GM23248 (cell line): ENCODE measurements around the gene S100A1. TPM values are rescaled to one million over a fixed set of nuclear protein-coding genes. Genes with fewer than 3 reads are reported as not detected.
"Not testable (repeated sequence)": the region's sequence is repeated elsewhere in the genome, so short reads cannot be mapped to it uniquely, and the experiment has no call there.

Source experiments
- DNase-seq: peaks from one replicate; pipeline ENCODE4 v3.0.0-alpha.2; 2015
- H2AFZ ChIP-seq: fragments of 200-600 bp; sonication (generic); 2 replicates; pipeline ENCODE4 v1.6.1; 2016; ENCODE audit warnings: antibody characterized with exemption
- H3F3A ChIP-seq: fragments of 200-600 bp; sonication (generic); 2 replicates; pipeline ENCODE4 v1.6.1; 2016; ENCODE audit warnings: mild to moderate bottlenecking, antibody characterized with exemption, mixed run types; ENCODE audit not compliant: insufficient read depth
- H3K27ac ChIP-seq: fragments of 200-600 bp; sonication (generic); 2 replicates; pipeline ENCODE4 v1.5.1; 2016; ENCODE audit warnings: mild to moderate bottlenecking
- H3K27me3 ChIP-seq: fragments of 200-600 bp; sonication (generic); replicated peaks from 2 replicates; pipeline ENCODE4 v1.6.1; 2016; ENCODE audit warnings: mild to moderate bottlenecking; ENCODE audit not compliant: insufficient read depth
- H3K36me3 ChIP-seq: fragments of 200-600 bp; sonication (generic); 2 replicates; pipeline ENCODE4 v1.6.1; 2016; ENCODE audit warnings: low read depth, mild to moderate bottlenecking
- H3K4me1 ChIP-seq: fragments of 200-600 bp; sonication (generic); 2 replicates; pipeline ENCODE4 v1.6.1; 2016; ENCODE audit warnings: mild to moderate bottlenecking; ENCODE audit not compliant: insufficient read depth
- H3K4me2 ChIP-seq: fragments of 200-600 bp; sonication (generic); one replicate; pipeline ENCODE4 v1.6.1; 2016; ENCODE audit warnings: mild to moderate bottlenecking; ENCODE audit not compliant: unreplicated experiment
- H3K4me3 ChIP-seq: fragments of 200-600 bp; sonication (generic); 2 replicates; pipeline ENCODE4 v1.5.1; 2016; ENCODE audit warnings: mild to moderate bottlenecking
- H3K79me2 ChIP-seq: fragments of 200-600 bp; sonication (generic); 2 replicates; pipeline ENCODE4 v1.6.1; 2016; ENCODE audit warnings: mild to moderate bottlenecking; ENCODE audit not compliant: insufficient read depth
- H3K9ac ChIP-seq: fragments of 200-600 bp; sonication (generic); 2 replicates; pipeline ENCODE4 v1.6.1; 2016; ENCODE audit warnings: mild to moderate bottlenecking
- H3K9me2 ChIP-seq: fragments of 200-600 bp; sonication (generic); 2 replicates; pipeline ENCODE4 v1.6.1; 2016; ENCODE audit warnings: mixed run types, mild to moderate bottlenecking, moderate library complexity; ENCODE audit not compliant: insufficient read depth
- H3K9me3 ChIP-seq: fragments of 200-600 bp; sonication (generic); one replicate; pipeline ENCODE4 v1.6.1; 2017; ENCODE audit warnings: low read depth
- H4K20me1 ChIP-seq: fragments of 200-600 bp; sonication (generic); 2 replicates; pipeline ENCODE4 v1.6.0; 2016; ENCODE audit not compliant: insufficient read depth
- EZH2 ChIP-seq: fragments of 200-600 bp; sonication (generic); IDR thresholded peaks from 2 replicates; pipeline ENCODE4 v1.6.1; 2018; ENCODE audit warnings: antibody characterized with exemption, mild to moderate bottlenecking; ENCODE audit not compliant: insufficient read depth, poor library complexity, severe bottlenecking
- EZH2phosphoT487 ChIP-seq: fragments of 200-600 bp; sonication (generic); IDR thresholded peaks from 2 replicates; pipeline ENCODE4 v1.6.1; 2018; ENCODE audit warnings: antibody characterized with exemption, moderate library complexity, mild to moderate bottlenecking, low read depth; ENCODE audit not compliant: insufficient read depth
- WGBS, 2 experiments: methylation state at CpG; one replicate each; pipeline ENCODE4 v1.1.6; 2015 to 2017; ENCODE audit warnings: low lambda C conversion rate in 2 of 2, low coverage in 1 of 2; ENCODE audit errors: missing lambda C conversion rate in 2 of 2; 5-methylcytosine and 5-hydroxymethylcytosine counted together
- in situ Hi-C: fragments of 300-500 bp; cut with MboI; formaldehyde crosslinking; loops from 2 replicates; pipeline ENCODE4 v1.15.0; 2020
- polyA plus RNA-seq: library from polyadenylated mRNA; unstranded; fragments of >200 nt; fragmentation: Nextera tagmentation; extraction: Ambion mirVana; gene quantifications from 2 replicates; pipeline ENCODE4 v1.2.1, GENCODE V29; 2016
- total RNA-seq: library from RNA; depleted of rRNA; stranded (reverse); fragments of >200 nt; shearing (Covaris generic); gene quantifications from 2 replicates; pipeline ENCODE4 v1.2.3, GENCODE V29; 2014

S100A1 gene
- total and polyA plus RNA-seq, 2 experiments from 2014 or later = 0.30 TPM; not detected in 1

DNA sequence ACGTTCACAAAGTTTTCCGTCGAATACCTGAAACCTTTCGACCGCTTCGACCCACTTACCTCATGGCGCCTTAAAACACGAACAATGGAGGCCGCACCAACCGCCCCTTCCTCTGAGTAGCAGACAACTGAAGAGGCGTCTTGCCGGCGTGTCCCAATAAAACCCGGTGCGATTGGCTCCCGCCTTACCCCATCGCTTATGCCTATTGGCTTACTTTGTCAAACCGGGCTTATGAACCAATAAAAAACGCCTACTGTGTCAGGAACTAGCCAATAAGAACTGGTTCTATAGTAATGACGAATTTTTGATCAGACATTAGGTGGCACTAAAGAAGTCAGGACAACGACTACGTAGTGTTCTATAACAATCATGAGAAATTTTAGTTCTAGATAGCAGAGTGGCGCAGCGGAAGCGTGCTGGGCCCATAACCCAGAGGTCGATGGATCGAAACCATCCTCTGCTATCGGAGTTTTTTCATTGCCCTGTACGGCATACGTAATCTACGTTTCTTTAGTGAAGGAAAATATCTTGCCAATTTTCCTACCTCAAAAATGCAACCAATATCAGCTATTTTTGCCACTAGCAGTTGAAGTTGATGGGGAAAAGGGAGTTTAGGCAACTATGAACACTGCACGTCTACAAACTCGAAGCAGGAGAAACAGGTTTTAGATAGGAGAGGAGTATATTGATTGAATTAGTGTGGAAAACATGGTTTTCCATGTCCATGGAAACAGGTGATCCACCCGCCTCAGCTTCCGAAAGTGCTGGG is 42.8 kb downstream of the S100A1 start, which contains the start of gene ILF2:
Gene ILF2, minus strand, starts transcription at position 135 of the 769 bp plus-strand sequence. Its CDS starts 71 bp downstream, at position 64.
- Histone ChIP-seq H3K27ac (peak within 1 kb of the TSS; percentile 88), H3K27me3 (no peaks in the 10 kb centered on the region), H3K9me3 (no peaks in the 10 kb centered on the region), H3F3A (peaks cover 49% of the 10 kb centered on the region), H2AFZ (peak within 1 kb of the TSS; percentile 83), H3K79me2 (peaks cover 48% of the 10 kb centered on the region), H3K4me1 (peaks cover 9% of the 10 kb centered on the region), H4K20me1 (no peaks in the 10 kb centered on the region), H3K4me2 (peak within 1 kb of the TSS; percentile 95), H3K9me2 (no peaks in the 10 kb centered on the region), H3K36me3 (peaks cover 38% of the 10 kb centered on the region), H3K9ac (peak within 1 kb of the TSS; percentile 97), H3K4me3 (peak within 1 kb of the TSS; percentile 97)
- DNase-seq = peak; percentile 98
- TF ChIP-seq EZH2 (no peak), EZH2phosphoT487 (no peak)
- WGBS, 2 experiments = 1% methylated on average over 35 of the region's 35 CpGs
- in situ Hi-C loops = no loop called here

DNA sequence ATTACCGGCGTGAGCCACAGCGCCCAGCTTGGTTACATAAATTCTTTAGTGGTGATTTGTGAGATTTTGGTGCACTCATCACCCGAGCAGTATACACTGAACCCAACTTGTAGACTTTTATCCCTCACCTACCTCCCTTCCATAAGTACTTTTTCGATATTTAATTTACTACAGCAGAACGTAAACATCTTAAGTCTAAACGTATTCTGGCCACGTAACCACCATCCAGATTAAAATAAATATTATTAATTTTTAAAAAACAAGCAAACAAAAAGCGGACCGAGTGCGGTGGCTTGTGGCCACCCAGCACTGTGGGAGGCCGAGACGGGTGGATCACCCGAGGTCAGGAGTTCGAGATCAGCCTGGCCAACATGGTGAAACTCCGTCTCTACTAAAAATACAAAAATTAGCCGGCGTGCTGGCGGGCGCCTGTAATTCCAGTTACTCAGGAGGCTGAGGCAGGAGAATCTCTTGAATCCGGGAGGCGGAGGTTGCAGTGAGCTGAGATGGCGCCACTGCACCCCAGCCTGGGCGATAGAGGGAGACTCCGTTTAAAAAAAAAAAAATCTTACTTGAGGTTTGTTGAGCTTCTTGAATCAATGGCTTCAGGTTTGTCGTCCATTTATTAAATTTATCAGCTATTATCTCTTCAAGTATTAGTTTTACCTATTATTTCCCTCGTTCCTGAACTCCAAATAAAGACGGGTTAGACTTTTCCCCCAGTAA is 43.6 kb downstream of the S100A1 start:
- H3K4me1 ChIP-seq, in situ Hi-C loops, H3K9me3 ChIP-seq, H3K27me3 ChIP-seq, H4K20me1 ChIP-seq, H3K9me2 ChIP-seq: not testable (repeated sequence)
- H2AFZ ChIP-seq = peak overlapping the region; percentile 83
- DNase-seq = peak; percentile 83
- H3K79me2 ChIP-seq = peaks cover 40% of the 10 kb centered on the region
- H3K4me3 ChIP-seq = peak overlapping the region; percentile 71
- peaks cover 42% of the 10 kb centered on the region for H3F3A ChIP-seq
- H3K9ac ChIP-seq = peak overlapping the region; percentile 77
- peak overlapping the region; percentile 88 for H3K27ac ChIP-seq
- H3K36me3 ChIP-seq = peaks cover 30% of the 10 kb centered on the region
- 9 to 10% methylated on average over 28 of the region's 28 CpGs for WGBS, 2 experiments
- H3K4me2 ChIP-seq = peak overlapping the region; percentile 77

DNA sequence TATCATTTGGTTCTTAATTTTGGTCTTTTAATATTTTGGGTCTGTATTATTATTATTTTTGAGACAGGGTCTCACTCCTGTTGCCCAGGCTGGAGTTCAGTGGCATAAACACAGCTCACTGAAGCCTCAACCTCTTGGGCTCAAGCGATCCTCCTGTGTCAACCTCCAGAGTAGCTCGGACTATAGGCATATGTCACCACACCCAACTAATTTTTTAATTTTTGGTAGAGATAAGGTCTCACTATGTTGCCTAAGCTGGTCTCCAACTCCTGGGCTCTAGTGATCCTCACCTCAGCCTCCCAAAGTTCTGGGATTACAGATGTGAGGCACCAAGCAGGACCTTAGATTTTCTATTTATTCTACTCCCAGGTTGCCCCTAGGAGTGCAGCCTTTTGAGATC is 45.3 kb downstream of the S100A1 start:
- Histone ChIP-seq H3K4me3 (no peak overlapping the region), H3K79me2 (peaks cover 23% of the 10 kb centered on the region), H3F3A (peaks cover 27% of the 10 kb centered on the region; the same call in 1 of the 2 replicates), H2AFZ (no peak overlapping the region), H3K4me2 (no peak overlapping the region), H3K9me3 (no peaks in the 10 kb centered on the region), H3K36me3 (peaks cover 13% of the 10 kb centered on the region), H3K4me1 (peaks cover 9% of the 10 kb centered on the region), H3K27ac (no peak overlapping the region), H3K9me2 (no peaks in the 10 kb centered on the region), H3K27me3 (no peaks in the 10 kb centered on the region), H3K9ac (no peak overlapping the region), H4K20me1 (no peaks in the 10 kb centered on the region)
- in situ Hi-C loops = no loop called here
- no peak for TF ChIP-seq EZH2phosphoT487
- TF ChIP-seq EZH2 = no peak
- WGBS, 2 experiments = 97% methylated on average over 2 of the region's 2 CpGs
- DNase-seq = no peak

DNA sequence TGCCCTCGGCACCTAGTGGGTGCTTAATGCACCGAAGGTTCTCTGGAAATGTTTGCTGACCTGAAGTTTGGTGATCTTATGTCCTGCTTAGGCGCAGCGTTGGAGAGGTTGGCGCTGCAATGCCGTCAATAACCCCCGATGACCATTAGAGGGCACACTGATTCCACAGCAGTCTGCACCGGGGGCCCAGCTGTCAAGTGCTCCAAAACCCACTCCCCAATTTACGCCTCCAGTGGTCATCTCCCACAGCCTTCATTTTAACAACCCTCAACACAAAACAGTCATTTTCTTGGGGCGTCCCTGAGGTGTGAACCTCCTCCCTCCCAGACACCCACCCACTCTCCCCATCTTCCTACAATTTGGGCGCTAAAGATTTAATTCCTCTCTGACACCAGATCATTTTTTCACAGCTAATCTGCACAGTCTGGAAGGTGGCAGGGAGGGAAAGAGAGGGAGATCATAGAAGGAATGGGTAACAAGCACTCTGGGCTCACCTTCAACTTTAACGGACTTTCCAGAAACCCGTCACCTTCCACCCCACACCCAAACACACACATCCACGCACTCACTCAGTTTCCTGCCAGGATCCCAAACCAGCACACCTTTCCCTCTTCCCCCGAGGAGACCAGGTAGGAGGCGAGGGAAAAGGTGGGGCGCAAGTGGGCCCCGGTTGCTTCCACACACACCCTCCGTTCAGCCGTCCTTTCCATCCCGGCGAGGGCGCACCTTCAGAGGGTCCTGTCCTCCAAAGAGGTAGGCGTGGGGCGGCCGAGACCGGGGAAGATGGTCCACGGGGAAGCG is 49.7 kb downstream of the S100A1 start:
- H3K9me2 ChIP-seq = no peaks in the 10 kb centered on the region
- H3K9ac ChIP-seq = no peak overlapping the region
- peak; percentile 69 for DNase-seq
- H3K79me2 ChIP-seq = no peaks in the 10 kb centered on the region
- TF ChIP-seq EZH2 (peak; percentile 50), EZH2phosphoT487 (no peak)
- H3F3A ChIP-seq = 0 out of 2 replicates have a peak, but pooled peaks cover 7% of the 10 kb centered on the region
- H4K20me1 ChIP-seq = no peaks in the 10 kb centered on the region
- no peaks in the 10 kb centered on the region for H3K4me1 ChIP-seq
- H3K9me3 ChIP-seq = no peaks in the 10 kb centered on the region
- peaks cover 7% of the 10 kb centered on the region; the same call in 1 of the 2 replicates for H3K27me3 ChIP-seq
- peak overlapping the region; percentile 56 for H3K4me2 ChIP-seq
- H3K36me3 ChIP-seq = no peaks in the 10 kb centered on the region
- peak overlapping the region; percentile 77 for H2AFZ ChIP-seq
- in situ Hi-C loops = loop anchor here (5.0 kb wide), 1 partner anchor 309 kb away; the partner anchor contains the start of gene RAB13
- 2 to 5% methylated on average over 27 to 29 of the region's 29 CpGs for WGBS, 2 experiments
- H3K4me3 ChIP-seq = peak overlapping the region; percentile 57
- no peak overlapping the region for H3K27ac ChIP-seq
